Colonic mucosa (tissue), 4 donors: ENCODE results near the gene NOSTRIN. TPM values are rescaled to one million over a fixed set of nuclear protein-coding genes. Genes with fewer than 3 reads are reported as not detected.
A peak's percentile ranks its signal among the peaks of the same experiment; 100 is the strongest.

Experiments
- DNase-seq: peaks from one replicate; pipeline ENCODE4 v3.0.0-alpha.2; 2020
- H3K27ac ChIP-seq: fragments of 200-600 bp; one replicate; pipeline ENCODE4 v1.8.0; 2021
- H3K27me3 ChIP-seq: fragments of 200-600 bp; one replicate; pipeline ENCODE4 v1.8.0; 2021
- H3K36me3 ChIP-seq: fragments of 200-600 bp; one replicate; pipeline ENCODE4 v1.8.0; 2021
- H3K4me1 ChIP-seq: fragments of 200-600 bp; one replicate; pipeline ENCODE4 v1.8.0; 2021; ENCODE audit warnings: mild to moderate bottlenecking
- H3K4me3 ChIP-seq: fragments of 200-600 bp; one replicate; pipeline ENCODE4 v1.8.0; 2021
- H3K9ac ChIP-seq, 2 donors: one replicate each; pipeline ENCODE4 v1.7.0; 2013; ENCODE audit warnings: control low read depth in 2 of 2, low read depth in 2 of 2, low read length in 2 of 2
- H3K9me3 ChIP-seq: fragments of 200-600 bp; one replicate; pipeline ENCODE4 v1.8.0; 2021
- intact Hi-C: fragments of 100-400 bp; cut with DNase I; formaldehyde crosslinking; loops from one replicate; pipeline ENCODE4 v1.14.1; 2022
- total RNA-seq, 2 donors: library from RNA; stranded (reverse); fragmentation: NEBNext Ultra II Directional in 1 of 2; extraction: Animal tissue kit (Norgen Biotek cat#: 25700) in 1 of 2; gene quantifications; one replicate each; pipeline ENCODE4 v1.2.1, GENCODE V29; 2021
- TF ChIP-seq, protein P1 (sequence below): fragments of 200-600 bp; IDR thresholded peaks from one replicate; pipeline ENCODE4 v1.8.0; 2022; ENCODE audit warnings: antibody characterized with exemption, mild to moderate bottlenecking
- donor health status: healthy.
- donor health status: DM: no; HTN: no; CAD: no.
- donor health status: DM: no; HTN: no; CAD: no.

Gene NOSTRIN, protein sequence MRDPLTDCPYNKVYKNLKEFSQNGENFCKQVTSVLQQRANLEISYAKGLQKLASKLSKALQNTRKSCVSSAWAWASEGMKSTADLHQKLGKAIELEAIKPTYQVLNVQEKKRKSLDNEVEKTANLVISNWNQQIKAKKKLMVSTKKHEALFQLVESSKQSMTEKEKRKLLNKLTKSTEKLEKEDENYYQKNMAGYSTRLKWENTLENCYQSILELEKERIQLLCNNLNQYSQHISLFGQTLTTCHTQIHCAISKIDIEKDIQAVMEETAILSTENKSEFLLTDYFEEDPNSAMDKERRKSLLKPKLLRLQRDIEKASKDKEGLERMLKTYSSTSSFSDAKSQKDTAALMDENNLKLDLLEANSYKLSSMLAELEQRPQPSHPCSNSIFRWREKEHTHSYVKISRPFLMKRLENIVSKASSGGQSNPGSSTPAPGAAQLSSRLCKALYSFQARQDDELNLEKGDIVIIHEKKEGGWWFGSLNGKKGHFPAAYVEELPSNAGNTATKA
- 10 to 100 TPM; 29.0 to 37.2 TPM for total RNA-seq

DNA sequence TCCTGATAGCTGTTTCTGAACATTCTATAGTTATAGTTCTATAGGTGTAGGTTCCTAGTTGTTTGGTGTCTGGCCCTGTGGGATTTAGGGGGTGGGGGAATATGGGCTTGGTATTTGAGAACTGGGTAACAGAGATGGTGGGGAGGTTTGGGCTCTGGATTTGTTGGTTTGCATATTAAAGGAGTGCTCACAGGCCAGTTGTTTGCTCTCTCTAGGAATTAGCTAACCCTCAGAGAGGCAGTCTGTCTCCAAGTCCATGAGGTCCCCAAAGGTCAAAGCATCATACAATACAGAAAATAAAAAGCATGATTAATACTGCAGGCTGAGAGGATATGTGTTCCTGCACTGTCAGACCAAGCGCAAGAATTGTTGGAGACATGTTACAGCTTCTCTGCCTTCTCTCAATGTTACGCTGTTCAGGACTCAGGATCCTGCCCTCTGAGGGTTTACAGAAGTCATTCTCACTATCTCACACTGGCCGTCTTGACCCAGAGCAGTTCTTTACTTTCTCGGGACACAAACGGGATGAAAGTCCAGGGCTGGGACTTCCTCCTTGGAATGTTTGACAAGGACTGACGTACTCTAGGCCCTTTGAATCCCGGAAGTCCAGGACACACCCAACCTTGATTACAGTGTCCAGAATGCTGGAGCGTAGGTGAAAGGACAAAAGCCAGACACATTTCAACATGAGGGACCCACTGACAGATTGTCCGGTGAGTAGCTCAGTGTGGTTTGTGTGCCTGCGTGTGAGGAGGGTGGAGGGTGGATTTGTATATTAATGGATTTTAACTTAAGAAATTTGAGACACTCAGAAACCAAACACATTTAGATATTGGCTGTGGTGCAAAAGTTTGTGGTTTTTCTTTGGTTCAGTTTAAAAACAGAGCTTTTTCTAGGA lies at the start of gene NOSTRIN:
Gene NOSTRIN, plus strand, starts transcription at position 677 of the 898 bp plus-strand sequence. Its CDS starts 10 bp downstream, at position 687.
- TF ChIP-seq, protein P1, sequence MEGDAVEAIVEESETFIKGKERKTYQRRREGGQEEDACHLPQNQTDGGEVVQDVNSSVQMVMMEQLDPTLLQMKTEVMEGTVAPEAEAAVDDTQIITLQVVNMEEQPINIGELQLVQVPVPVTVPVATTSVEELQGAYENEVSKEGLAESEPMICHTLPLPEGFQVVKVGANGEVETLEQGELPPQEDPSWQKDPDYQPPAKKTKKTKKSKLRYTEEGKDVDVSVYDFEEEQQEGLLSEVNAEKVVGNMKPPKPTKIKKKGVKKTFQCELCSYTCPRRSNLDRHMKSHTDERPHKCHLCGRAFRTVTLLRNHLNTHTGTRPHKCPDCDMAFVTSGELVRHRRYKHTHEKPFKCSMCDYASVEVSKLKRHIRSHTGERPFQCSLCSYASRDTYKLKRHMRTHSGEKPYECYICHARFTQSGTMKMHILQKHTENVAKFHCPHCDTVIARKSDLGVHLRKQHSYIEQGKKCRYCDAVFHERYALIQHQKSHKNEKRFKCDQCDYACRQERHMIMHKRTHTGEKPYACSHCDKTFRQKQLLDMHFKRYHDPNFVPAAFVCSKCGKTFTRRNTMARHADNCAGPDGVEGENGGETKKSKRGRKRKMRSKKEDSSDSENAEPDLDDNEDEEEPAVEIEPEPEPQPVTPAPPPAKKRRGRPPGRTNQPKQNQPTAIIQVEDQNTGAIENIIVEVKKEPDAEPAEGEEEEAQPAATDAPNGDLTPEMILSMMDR = no peak
- Histone ChIP-seq H3K4me3 (peak within 1 kb of the TSS; percentile 14), H3K27ac (peak within 1 kb of the TSS; percentile 76), H3K9me3 (no peaks in the 10 kb centered on the region), H3K36me3 (no peaks in the 10 kb centered on the region), H3K9ac (peak within 1 kb of the TSS; percentile 50 to 65), H3K27me3 (no peaks in the 10 kb centered on the region), H3K4me1 (peaks cover 17% of the 10 kb centered on the region)
- DNase-seq = peak; percentile 93
- intact Hi-C loops = no loop called here

DNA sequence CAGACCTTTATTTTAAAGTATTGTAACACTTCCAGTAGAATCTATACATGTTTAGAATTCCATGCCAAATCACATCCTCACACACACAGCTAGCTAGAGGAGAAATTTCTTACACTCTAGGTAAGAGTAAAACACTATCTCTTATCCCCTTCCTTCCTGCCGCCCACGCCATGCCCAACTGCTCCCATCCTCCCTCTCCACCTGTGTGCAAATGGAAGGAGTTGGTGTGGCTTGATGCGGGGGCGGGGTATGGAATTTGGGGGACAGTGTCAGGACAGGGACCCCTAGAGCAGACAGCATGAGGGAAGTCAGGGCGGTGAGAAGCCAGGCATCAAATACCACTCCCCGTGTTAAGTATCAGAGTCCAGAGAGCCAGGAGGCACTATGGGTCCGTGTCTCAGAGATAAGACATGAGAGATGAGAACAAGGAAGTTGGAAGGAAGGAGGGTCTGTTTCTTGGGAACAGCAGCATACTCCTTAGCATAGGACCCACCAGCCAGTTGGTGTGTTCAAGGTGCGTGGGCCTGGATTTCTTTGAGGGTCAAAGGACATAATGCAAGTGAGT lies 48.6 kb upstream of the NOSTRIN start:
- Histone ChIP-seq H3K27ac (no peak overlapping the region), H3K36me3 (no peaks in the 10 kb centered on the region), H3K9ac (no peak overlapping the region), H3K27me3 (no peaks in the 10 kb centered on the region), H3K9me3 (no peaks in the 10 kb centered on the region), H3K4me3 (no peak overlapping the region), H3K4me1 (no peaks in the 10 kb centered on the region)
- no peak for DNase-seq
- intact Hi-C loops = no loop called here
- TF ChIP-seq, protein P1 = no peak

DNA sequence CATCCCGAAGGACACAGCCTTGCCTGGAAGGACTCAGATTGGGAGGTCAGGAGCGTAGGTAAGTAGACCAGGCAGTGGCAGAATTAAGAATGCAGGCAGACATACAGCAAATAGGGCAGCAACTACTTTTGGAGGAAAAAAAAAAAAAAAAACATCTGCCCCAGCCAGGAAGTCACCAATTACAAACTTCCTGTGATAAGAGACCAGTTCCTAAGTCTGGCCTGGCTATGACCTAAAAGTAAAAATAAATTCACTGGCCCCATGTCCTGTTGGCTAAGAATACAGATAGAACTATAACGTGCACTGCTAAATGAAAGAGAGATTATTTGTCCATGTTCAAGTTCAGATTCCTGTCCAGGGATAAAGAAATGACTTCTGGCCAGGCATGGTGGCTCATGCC lies 45.2 kb upstream of the NOSTRIN start:
- Histone ChIP-seq H3K4me1 (no peaks in the 10 kb centered on the region), H3K4me3 (no peak overlapping the region), H3K9ac (no peak overlapping the region), H3K9me3 (no peaks in the 10 kb centered on the region), H3K27me3 (no peaks in the 10 kb centered on the region), H3K27ac (no peak overlapping the region), H3K36me3 (no peaks in the 10 kb centered on the region)
- DNase-seq = no peak
- TF ChIP-seq, protein P1 = no peak
- intact Hi-C loops = loop anchor here (5.0 kb wide), 1 partner anchor 410 kb away; no protein-coding TSS in a partner anchor

DNA sequence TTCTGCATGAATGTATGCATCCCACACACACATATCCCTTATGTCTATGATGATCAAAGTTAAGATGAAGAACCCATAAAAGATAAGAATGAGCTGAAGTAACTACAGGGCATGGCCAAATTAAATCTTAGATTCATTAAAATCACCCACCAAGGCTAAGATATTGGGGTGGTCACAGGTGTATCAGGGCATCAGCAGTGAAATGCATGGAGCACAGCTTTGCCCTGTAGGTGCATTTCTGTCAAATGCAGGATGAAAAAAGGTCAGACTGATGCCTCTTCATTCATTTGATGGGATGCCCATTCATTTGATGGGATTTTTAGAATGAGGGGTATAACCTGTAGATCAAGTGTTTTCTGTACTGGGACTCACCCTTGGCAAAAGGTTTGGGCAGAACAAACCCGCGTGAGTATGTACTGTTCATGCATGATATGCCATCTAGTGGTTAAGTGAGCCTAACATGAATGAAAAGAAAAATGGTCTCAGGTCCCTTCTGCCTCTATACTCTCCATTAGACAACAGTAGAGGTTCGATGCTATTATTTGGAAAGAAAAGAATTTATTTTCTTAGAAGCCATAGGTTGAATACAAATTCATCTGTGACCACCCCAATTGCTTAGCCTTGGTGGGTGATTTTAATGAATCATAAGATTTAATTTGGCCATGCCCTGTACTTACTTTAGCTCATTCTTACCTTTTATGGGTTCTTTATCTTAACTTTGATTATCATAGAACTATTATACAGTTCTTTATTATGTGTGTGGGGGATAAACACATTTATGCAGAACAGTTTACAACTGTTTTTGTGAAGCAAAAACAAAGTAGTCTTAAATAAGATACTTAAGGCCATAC lies 43.2 kb upstream of the NOSTRIN start:
- Histone ChIP-seq H3K4me3 (no peak overlapping the region), H3K9me3 (no peaks in the 10 kb centered on the region), H3K4me1 (no peaks in the 10 kb centered on the region), H3K9ac (no peak overlapping the region), H3K27me3 (no peaks in the 10 kb centered on the region), H3K27ac (no peak overlapping the region), H3K36me3 (no peaks in the 10 kb centered on the region)
- no peak for DNase-seq
- intact Hi-C loops = loop anchor here (5.0 kb wide), 1 partner anchor 412 kb away; no protein-coding TSS in a partner anchor
- TF ChIP-seq, protein P1 = peak; percentile 50
